DMS53 (cell line): Measurements from ENCODE around the gene C16orf96.

Experiments
- DNase-seq: peaks from one replicate; lab custom pipeline; 2025; lab: John Stamatoyannopoulos, UW

The C16orf96 gene

GRCh38 chr16:4618645-4619418, 62.7 kb downstream of the C16orf96 start:
- DNase-seq: peak; percentile 73

- no peak for DNase-seq
Observed at GRCh38 chr16:4623593-4623992, 67.5 kb downstream of the C16orf96 start.

- DNase-seq: peak; percentile 97
Observed at GRCh38 chr16:4624015-4624826, 68.1 kb downstream of the C16orf96 start, which contains the start of gene MGRN1. Gene MGRN1, plus strand, starts transcription at chr16:4624826. Its CDS starts 135 bp downstream, at chr16:4624961.

- DNase-seq: peak; percentile 81
Observed at GRCh38 chr16:4624827-4625559, 68.9 kb downstream of the C16orf96 start.

GRCh38 chr16:4625560-4626159, 69.5 kb downstream of the C16orf96 start:
- DNase-seq: no peak

- DNase-seq: no peak
Observed at GRCh38 chr16:4626396-4626795, 70.3 kb downstream of the C16orf96 start.

- DNase-seq: no peak
Observed at GRCh38 chr16:4628283-4628682, 72.1 kb downstream of the C16orf96 start.

- DNase-seq: no peak
Observed at GRCh38 chr16:4631444-4631843, 75.3 kb downstream of the C16orf96 start.

GRCh38 chr16:4633910-4634635, 77.9 kb downstream of the C16orf96 start:
- DNase-seq: no peak

- no peak for DNase-seq
Observed at GRCh38 chr16:4634768-4635167, 78.6 kb downstream of the C16orf96 start.

GRCh38 chr16:4636196-4636595, 80.1 kb downstream of the C16orf96 start:
- no peak for DNase-seq

GRCh38 chr16:4637501-4638166, 81.5 kb downstream of the C16orf96 start:
- DNase-seq: no peak

GRCh38 chr16:4639899-4640509, 83.9 kb downstream of the C16orf96 start:
- no peak for DNase-seq

GRCh38 chr16:4640572-4641305, 84.6 kb downstream of the C16orf96 start:
- DNase-seq: no peak

- DNase-seq: no peak
Observed at GRCh38 chr16:4641306-4641687, 85.2 kb downstream of the C16orf96 start.

GRCh38 chr16:4641895-4642294, 85.8 kb downstream of the C16orf96 start:
- no peak for DNase-seq

GRCh38 chr16:4646773-4647643, 90.9 kb downstream of the C16orf96 start:
- no peak for DNase-seq

- no peak for DNase-seq
Observed at GRCh38 chr16:4647644-4647980, 91.5 kb downstream of the C16orf96 start.

GRCh38 chr16:4648917-4649316, 92.8 kb downstream of the C16orf96 start:
- no peak for DNase-seq
